Measurements from ENCODE around the gene HNF1A.

Gene HNF1A

GRCh38 chr12:121001060-121001459 is 22.7 kb downstream of the HNF1A start:
- Histone ChIP-seq H3K4ac (ENCODE audit: low read depth, low read length) (no peak overlapping the region), H4K8ac (ENCODE audit: low read depth, low read length) (no peak overlapping the region), H2AFZ (ENCODE audit: insufficient read depth, low read length, poor library complexity) (no peak overlapping the region), H2BK5ac (ENCODE audit: low read depth, low read length, poor library complexity) (no peak overlapping the region), H4K91ac (ENCODE audit: low read depth, low read length) (no peak overlapping the region), H3K4me1 (ENCODE audit: control insufficient read depth in 1 of 2, insufficient read depth in 2 of 2, low read length in 2 of 2) (peaks cover 4 to 6% of the 10 kb centered on the region in 2 experiments), H3K79me2 (ENCODE audit: control insufficient read depth, insufficient read depth, low read length, poor library complexity) (no peaks in the 10 kb centered on the region), H3K9me3 (ENCODE audit: insufficient read depth, low read depth, low read length) (no peaks in the 10 kb centered on the region), H2BK12ac (ENCODE audit: low read length) (no peak overlapping the region), H2BK120ac (ENCODE audit: insufficient read depth, low read length, poor library complexity) (no peak overlapping the region), H2AK5ac (ENCODE audit: low read length) (no peak overlapping the region), H3K18ac (ENCODE audit: low read length) (no peak overlapping the region), H3K36me3 (ENCODE audit: control insufficient read depth in 1 of 2, insufficient read depth in 2 of 2, low read length in 2 of 2) (peaks cover 21 to 22% of the 10 kb centered on the region in 2 experiments), H3K4me2 (ENCODE audit: low read length) (no peak overlapping the region), H3K27me3 (ENCODE audit: insufficient read depth, low read length) (no peaks in the 10 kb centered on the region), H3K4me3 (ENCODE audit: low read depth, low read length) (no peak overlapping the region), H3K14ac (ENCODE audit: low read length) (no peak overlapping the region), H3K79me1 (ENCODE audit: low read length) (no peaks in the 10 kb centered on the region), H4K12ac (ENCODE audit: low read depth, low read length) (peak overlapping the region; percentile 12), H3K27ac (ENCODE audit: low read depth, low read length) (no peak overlapping the region), H3K23ac (ENCODE audit: low read length) (no peak overlapping the region), H3K9ac (ENCODE audit: low read length) (no peak overlapping the region)
- DNase-seq: no peak
- WGBS (ENCODE audit: extremely low coverage, insufficient coverage, insufficient read length): no CpG with 5 or more reads among the region's 11 CpGs

- H4K8ac ChIP-seq (ENCODE audit: low read depth, low read length): no peak overlapping the region
- H3K14ac ChIP-seq (ENCODE audit: low read length): no peak overlapping the region
- H2BK5ac ChIP-seq (ENCODE audit: low read depth, low read length, poor library complexity): no peak overlapping the region
- no peak overlapping the region for H2BK12ac ChIP-seq (ENCODE audit: low read length)
- no peak for DNase-seq
- no peak overlapping the region for H2AFZ ChIP-seq (ENCODE audit: insufficient read depth, low read length, poor library complexity)
- no peak overlapping the region for H2BK120ac ChIP-seq (ENCODE audit: insufficient read depth, low read length, poor library complexity)
- H3K4me3 ChIP-seq (ENCODE audit: low read depth, low read length): no peak overlapping the region
- H3K18ac ChIP-seq (ENCODE audit: low read length): no peak overlapping the region
- H3K4me2 ChIP-seq (ENCODE audit: low read length): no peak overlapping the region
- H2AK5ac ChIP-seq (ENCODE audit: low read length): no peak overlapping the region
- H3K9ac ChIP-seq (ENCODE audit: low read length): no peak overlapping the region
- no peaks in the 10 kb centered on the region for H3K27me3 ChIP-seq (ENCODE audit: insufficient read depth, low read length)
- no peak overlapping the region for H4K12ac ChIP-seq (ENCODE audit: low read depth, low read length)
- no CpG with 5 or more reads among the region's 16 CpGs for WGBS (ENCODE audit: extremely low coverage, insufficient coverage, insufficient read length)
- no peaks in the 10 kb centered on the region for H3K79me2 ChIP-seq (ENCODE audit: control insufficient read depth, insufficient read depth, low read length, poor library complexity)
- H3K27ac ChIP-seq (ENCODE audit: low read depth, low read length): no peak overlapping the region
- no peaks in the 10 kb centered on the region for H3K79me1 ChIP-seq (ENCODE audit: low read length)
- no peak overlapping the region for H3K23ac ChIP-seq (ENCODE audit: low read length)
- H3K36me3 ChIP-seq (ENCODE audit: control insufficient read depth in 1 of 2, insufficient read depth in 2 of 2, low read length in 2 of 2): peaks cover 22 to 24% of the 10 kb centered on the region in 2 experiments
- no peak overlapping the region for H4K91ac ChIP-seq (ENCODE audit: low read depth, low read length)
- peaks cover 4 to 6% of the 10 kb centered on the region in 2 experiments for H3K4me1 ChIP-seq (ENCODE audit: control insufficient read depth in 1 of 2, insufficient read depth in 2 of 2, low read length in 2 of 2)
- H3K9me3 ChIP-seq (ENCODE audit: insufficient read depth, low read depth, low read length): no peaks in the 10 kb centered on the region
- H3K4ac ChIP-seq (ENCODE audit: low read depth, low read length): no peak overlapping the region
Measured at GRCh38 chr12:121001841-121002483, 23.6 kb downstream of the HNF1A start.

GRCh38 chr12:121003650-121004049 is 25.3 kb downstream of the HNF1A start:
- H2BK12ac ChIP-seq (ENCODE audit: low read length): no peak overlapping the region
- H4K12ac ChIP-seq (ENCODE audit: low read depth, low read length): no peak overlapping the region
- H3K4ac ChIP-seq (ENCODE audit: low read depth, low read length): no peak overlapping the region
- no peak overlapping the region for H3K4me3 ChIP-seq (ENCODE audit: low read depth, low read length)
- H4K8ac ChIP-seq (ENCODE audit: low read depth, low read length): no peak overlapping the region
- H3K4me2 ChIP-seq (ENCODE audit: low read length): no peak overlapping the region
- no CpG with 5 or more reads among the region's 4 CpGs for WGBS (ENCODE audit: extremely low coverage, insufficient coverage, insufficient read length)
- H3K4me1 ChIP-seq (ENCODE audit: control insufficient read depth in 1 of 2, insufficient read depth in 2 of 2, low read length in 2 of 2): peaks cover 4 to 6% of the 10 kb centered on the region in 2 experiments
- H3K27me3 ChIP-seq (ENCODE audit: insufficient read depth, low read length): no peaks in the 10 kb centered on the region
- H3K79me1 ChIP-seq (ENCODE audit: low read length): no peaks in the 10 kb centered on the region
- H3K79me2 ChIP-seq (ENCODE audit: control insufficient read depth, insufficient read depth, low read length, poor library complexity): no peaks in the 10 kb centered on the region
- H3K23ac ChIP-seq (ENCODE audit: low read length): no peak overlapping the region
- no peak overlapping the region for H4K91ac ChIP-seq (ENCODE audit: low read depth, low read length)
- H3K9me3 ChIP-seq (ENCODE audit: insufficient read depth, low read depth, low read length): no peaks in the 10 kb centered on the region
- no peak overlapping the region for H3K27ac ChIP-seq (ENCODE audit: low read depth, low read length)
- H3K18ac ChIP-seq (ENCODE audit: low read length): no peak overlapping the region
- no peak overlapping the region for H2AFZ ChIP-seq (ENCODE audit: insufficient read depth, low read length, poor library complexity)
- DNase-seq: no peak
- H3K14ac ChIP-seq (ENCODE audit: low read length): no peak overlapping the region
- no peak overlapping the region for H3K9ac ChIP-seq (ENCODE audit: low read length)
- no peak overlapping the region for H2BK5ac ChIP-seq (ENCODE audit: low read depth, low read length, poor library complexity)
- H2BK120ac ChIP-seq (ENCODE audit: insufficient read depth, low read length, poor library complexity): no peak overlapping the region
- H3K36me3 ChIP-seq (ENCODE audit: control insufficient read depth in 1 of 2, insufficient read depth in 2 of 2, low read length in 2 of 2): peaks cover 25 to 30% of the 10 kb centered on the region in 2 experiments
- no peak overlapping the region for H2AK5ac ChIP-seq (ENCODE audit: low read length)

- Histone ChIP-seq H3K23ac (ENCODE audit: low read length) (no peak overlapping the region), H2BK5ac (ENCODE audit: low read depth, low read length, poor library complexity) (no peak overlapping the region)
Measured at GRCh38 chr12:121004253-121004815, 26.0 kb downstream of the HNF1A start.

More at GRCh38 chr12:121004253-121004815, 26.0 kb downstream of the HNF1A start:
- Histone ChIP-seq H3K27me3 (ENCODE audit: insufficient read depth, low read length) (no peaks in the 10 kb centered on the region), H3K79me1 (ENCODE audit: low read length) (no peaks in the 10 kb centered on the region), H4K91ac (ENCODE audit: low read depth, low read length) (no peak overlapping the region), H3K4me1 (ENCODE audit: control insufficient read depth in 1 of 2, insufficient read depth in 2 of 2, low read length in 2 of 2) (peaks cover 4 to 6% of the 10 kb centered on the region in 2 experiments), H3K4me3 (ENCODE audit: low read depth, low read length) (no peak overlapping the region), H3K9ac (ENCODE audit: low read length) (no peak overlapping the region), H2BK120ac (ENCODE audit: insufficient read depth, low read length, poor library complexity) (no peak overlapping the region), H3K27ac (ENCODE audit: low read depth, low read length) (no peak overlapping the region), H3K4ac (ENCODE audit: low read depth, low read length) (no peak overlapping the region), H2BK12ac (ENCODE audit: low read length) (no peak overlapping the region), H3K9me3 (ENCODE audit: insufficient read depth, low read depth, low read length) (no peaks in the 10 kb centered on the region), H3K79me2 (ENCODE audit: control insufficient read depth, insufficient read depth, low read length, poor library complexity) (no peaks in the 10 kb centered on the region), H3K36me3 (ENCODE audit: control insufficient read depth in 1 of 2, insufficient read depth in 2 of 2, low read length in 2 of 2) (peaks cover 25 to 32% of the 10 kb centered on the region in 2 experiments), H3K18ac (ENCODE audit: low read length) (no peak overlapping the region), H4K12ac (ENCODE audit: low read depth, low read length) (no peak overlapping the region), H3K14ac (ENCODE audit: low read length) (no peak overlapping the region), H3K4me2 (ENCODE audit: low read length) (no peak overlapping the region), H2AFZ (ENCODE audit: insufficient read depth, low read length, poor library complexity) (no peak overlapping the region), H2AK5ac (ENCODE audit: low read length) (no peak overlapping the region), H4K8ac (ENCODE audit: low read depth, low read length) (no peak overlapping the region)
- no CpG with 5 or more reads among the region's 16 CpGs for WGBS (ENCODE audit: extremely low coverage, insufficient coverage, insufficient read length)
- no peak for DNase-seq

Data from trophoblast cell (in vitro differentiated cells and primary cell).